Measurements from ENCODE around the gene FOSB. TPM values are rescaled to one million over a fixed set of nuclear protein-coding genes. Genes with fewer than 3 reads are reported as not detected.
A peak's percentile ranks its signal among the peaks of the same experiment; 100 is the strongest.

The FOSB gene
- total RNA-seq, 2 experiments from 2014 or later = 3.7 to 5.9 TPM

DNA sequence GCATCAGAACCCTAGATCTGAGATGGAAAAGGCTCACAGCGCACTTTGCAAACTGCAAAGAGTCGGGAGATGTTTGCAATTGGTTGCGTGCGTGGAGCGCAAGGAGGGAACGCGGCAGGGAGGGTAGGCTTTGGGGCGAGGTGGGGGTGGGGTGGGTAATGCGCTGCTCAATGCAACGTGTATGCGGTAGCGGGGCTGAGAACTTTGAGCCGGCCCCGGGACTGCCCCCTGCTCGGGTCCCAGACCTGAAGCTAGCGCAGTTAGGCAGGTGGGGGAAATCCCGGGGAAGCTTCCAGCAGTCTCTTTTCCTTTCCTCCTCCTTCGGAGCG, 971 bp downstream of the FOSB start:
- Mint-ChIP-seq H3K4me1 (ENCODE audit: low read depth) (peaks cover 33% of the 10 kb centered on the region), H3K4me3 (peak overlapping the region; percentile 87)
- intact Hi-C loops (cut with micrococcal nuclease) = loop anchor here (1.0 kb wide), 2 partner anchors 10 to 24 kb away; no protein-coding TSS in a partner anchor

GRCh38 chr19:45469132-45469944, 1.5 kb downstream of the FOSB start:
- intact Hi-C loops (cut with micrococcal nuclease) = loop anchor here (1.0 kb wide), 2 partner anchors 9 to 25 kb away; no protein-coding TSS in a partner anchor
- Mint-ChIP-seq H3K27ac (peak overlapping the region; percentile 84), H3K4me3 (peak overlapping the region; percentile 87), H3K4me1 (ENCODE audit: low read depth) (peaks cover 33% of the 10 kb centered on the region), H3K27me3 (peaks cover 1% of the 10 kb centered on the region), H3K36me3 (peaks cover 8% of the 10 kb centered on the region), H3K9me3 (no peaks in the 10 kb centered on the region)
- DNase-seq = peak; percentile 96
- POLR2A ChIA-PET = interaction anchor here (0.6 to 4.0 kb wide), 12 partner anchors 9 to 176 kb away, joined by 3 to 44 read pairs (median 6); partner anchors contain the start of genes OPA3 and RTN2
- CTCF ChIA-PET = interaction anchor here (0.7 to 5.0 kb wide), 8 partner anchors 9 to 247 kb away, joined by 3 to 89 read pairs (median 8); no protein-coding TSS in a partner anchor

More for the DNA sequence above, 971 bp downstream of the FOSB start:
- H3K9me3 Mint-ChIP-seq = no peaks in the 10 kb centered on the region
- H3K36me3 Mint-ChIP-seq = peaks cover 8% of the 10 kb centered on the region
- H3K27me3 Mint-ChIP-seq = peaks cover 1% of the 10 kb centered on the region
- H3K27ac Mint-ChIP-seq = peak overlapping the region; percentile 84
- POLR2A ChIA-PET = interaction anchor here (0.6 to 4.0 kb wide), 12 partner anchors 10 to 177 kb away, joined by 3 to 44 read pairs (median 6); partner anchors contain the start of genes OPA3 and RTN2
- CTCF ChIA-PET = interaction anchor here (0.7 to 5.0 kb wide), 8 partner anchors 10 to 248 kb away, joined by 3 to 89 read pairs (median 8); no protein-coding TSS in a partner anchor
- DNase-seq = no peak

- H3K27ac Mint-ChIP-seq = peak overlapping the region; percentile 84
- H3K4me3 Mint-ChIP-seq = peak overlapping the region; percentile 87
- CTCF ChIA-PET = interaction anchor here (0.6 to 5.0 kb wide), 7 partner anchors 8 to 198 kb away, joined by 3 to 89 read pairs (median 21); partner anchors contain the start of gene GIPR
Observed at GRCh38 chr19:45469945-45470761, 2.4 kb downstream of the FOSB start.

DNA sequence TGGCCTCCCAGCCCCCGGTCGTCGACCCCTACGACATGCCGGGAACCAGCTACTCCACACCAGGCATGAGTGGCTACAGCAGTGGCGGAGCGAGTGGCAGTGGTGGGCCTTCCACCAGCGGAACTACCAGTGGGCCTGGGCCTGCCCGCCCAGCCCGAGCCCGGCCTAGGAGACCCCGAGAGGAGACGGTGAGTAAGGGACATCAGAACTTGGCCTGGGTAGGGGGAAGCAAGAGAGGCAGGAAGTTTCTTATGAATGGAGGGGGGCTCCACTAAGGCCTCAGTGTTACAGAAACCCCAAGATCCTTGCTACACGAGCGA, 2.9 kb downstream of the FOSB start:
- no peak overlapping the region for H3K27ac Mint-ChIP-seq
- no peak for DNase-seq
- POLR2A ChIA-PET = no interaction called here

More at GRCh38 chr19:45469945-45470761, 2.4 kb downstream of the FOSB start:
- H3K36me3 Mint-ChIP-seq = peaks cover 8% of the 10 kb centered on the region
- peaks cover 33% of the 10 kb centered on the region for H3K4me1 Mint-ChIP-seq (ENCODE audit: low read depth)
- no peaks in the 10 kb centered on the region for H3K9me3 Mint-ChIP-seq
- peaks cover 1% of the 10 kb centered on the region for H3K27me3 Mint-ChIP-seq
- intact Hi-C loops (cut with micrococcal nuclease) = loop anchor here (1.0 kb wide), 2 partner anchors 8 to 26 kb away; no protein-coding TSS in a partner anchor
- POLR2A ChIA-PET = interaction anchor here (1.0 to 4.0 kb wide), 6 partner anchors 8 to 172 kb away, joined by 3 to 44 read pairs (median 8); no protein-coding TSS in a partner anchor
- DNase-seq = peak; percentile 55

GRCh38 chr19:45471111-45471930, 3.5 kb downstream of the FOSB start:
- POLR2A ChIA-PET = interaction anchor here (2.0 kb wide), 1 partner anchor 32 kb away, joined by 5 read pairs; no protein-coding TSS in a partner anchor
- no peak for DNase-seq
- peaks cover 8% of the 10 kb centered on the region for H3K36me3 Mint-ChIP-seq
- peaks cover 33% of the 10 kb centered on the region for H3K4me1 Mint-ChIP-seq (ENCODE audit: low read depth)
- H3K27me3 Mint-ChIP-seq = no peaks in the 10 kb centered on the region
- no peaks in the 10 kb centered on the region for H3K9me3 Mint-ChIP-seq
- CTCF ChIA-PET = interaction anchor here (0.6 to 3.0 kb wide), 3 partner anchors 14 to 196 kb away, joined by 3 to 22 read pairs (median 5); partner anchors contain the start of gene GIPR
- intact Hi-C loops (cut with micrococcal nuclease) = no loop called here
- no peak overlapping the region for H3K27ac Mint-ChIP-seq
- no peak overlapping the region for H3K4me3 Mint-ChIP-seq

More for the DNA sequence above, 2.9 kb downstream of the FOSB start:
- peaks cover 8% of the 10 kb centered on the region for H3K36me3 Mint-ChIP-seq
- intact Hi-C loops (cut with micrococcal nuclease) = no loop called here
- CTCF ChIA-PET = interaction anchor here (0.6 to 3.0 kb wide), 3 partner anchors 15 to 197 kb away, joined by 3 to 22 read pairs (median 5); partner anchors contain the start of gene GIPR
- H3K4me3 Mint-ChIP-seq = no peak overlapping the region
- H3K4me1 Mint-ChIP-seq (ENCODE audit: low read depth) = peaks cover 33% of the 10 kb centered on the region
- H3K9me3 Mint-ChIP-seq = no peaks in the 10 kb centered on the region
- H3K27me3 Mint-ChIP-seq = peaks cover 1% of the 10 kb centered on the region

- Mint-ChIP-seq H3K4me3 (no peak overlapping the region), H3K27ac (no peak overlapping the region), H3K36me3 (peaks cover 8% of the 10 kb centered on the region), H3K4me1 (ENCODE audit: low read depth) (peaks cover 38% of the 10 kb centered on the region), H3K9me3 (no peaks in the 10 kb centered on the region), H3K27me3 (no peaks in the 10 kb centered on the region)
- CTCF ChIA-PET = interaction anchor here (1.0 to 3.0 kb wide), 2 partner anchors 14 to 32 kb away, joined by 4 to 22 read pairs; no protein-coding TSS in a partner anchor
- intact Hi-C loops (cut with micrococcal nuclease) = no loop called here
- no peak for DNase-seq
- POLR2A ChIA-PET = interaction anchor here (2.0 kb wide), 1 partner anchor 33 kb away, joined by 5 read pairs; no protein-coding TSS in a partner anchor
Observed at GRCh38 chr19:45471931-45472562, 4.3 kb downstream of the FOSB start.

DNA sequence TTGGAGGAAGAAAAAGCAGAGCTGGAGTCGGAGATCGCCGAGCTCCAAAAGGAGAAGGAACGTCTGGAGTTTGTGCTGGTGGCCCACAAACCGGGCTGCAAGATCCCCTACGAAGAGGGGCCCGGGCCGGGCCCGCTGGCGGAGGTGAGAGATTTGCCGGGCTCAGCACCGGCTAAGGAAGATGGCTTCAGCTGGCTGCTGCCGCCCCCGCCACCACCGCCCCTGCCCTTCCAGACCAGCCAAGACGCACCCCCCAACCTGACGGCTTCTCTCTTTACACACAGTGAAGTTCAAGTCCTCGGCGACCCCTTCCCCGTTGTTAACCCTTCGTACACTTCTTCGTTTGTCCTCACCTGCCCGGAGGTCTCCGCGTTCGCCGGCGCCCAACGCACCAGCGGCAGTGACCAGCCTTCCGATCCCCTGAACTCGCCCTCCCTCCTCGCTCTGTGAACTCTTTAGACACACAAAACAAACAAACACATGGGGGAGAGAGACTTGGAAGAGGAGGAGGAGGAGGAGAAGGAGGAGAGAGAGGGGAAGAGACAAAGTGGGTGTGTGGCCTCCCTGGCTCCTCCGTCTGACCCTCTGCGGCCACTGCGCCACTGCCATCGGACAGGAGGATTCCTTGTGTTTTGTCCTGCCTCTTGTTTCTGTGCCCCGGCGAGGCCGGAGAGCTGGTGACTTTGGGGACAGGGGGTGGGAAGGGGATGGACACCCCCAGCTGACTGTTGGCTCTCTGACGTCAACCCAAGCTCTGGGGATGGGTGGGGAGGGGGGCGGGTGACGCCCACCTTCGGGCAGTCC, 5.0 kb downstream of the FOSB start:
- Mint-ChIP-seq H3K4me1 (ENCODE audit: low read depth) (peaks cover 39% of the 10 kb centered on the region), H3K27me3 (no peaks in the 10 kb centered on the region), H3K36me3 (peaks cover 8% of the 10 kb centered on the region), H3K4me3 (no peak overlapping the region), H3K27ac (no peak overlapping the region), H3K9me3 (no peaks in the 10 kb centered on the region)
- no peak for DNase-seq
- POLR2A ChIA-PET = interaction anchor here (2.0 kb wide), 1 partner anchor 33 kb away, joined by 5 read pairs; no protein-coding TSS in a partner anchor
- intact Hi-C loops (cut with micrococcal nuclease) = no loop called here
- CTCF ChIA-PET = interaction anchor here (1.0 to 3.0 kb wide), 2 partner anchors 13 to 33 kb away, joined by 4 to 22 read pairs; no protein-coding TSS in a partner anchor

DNA sequence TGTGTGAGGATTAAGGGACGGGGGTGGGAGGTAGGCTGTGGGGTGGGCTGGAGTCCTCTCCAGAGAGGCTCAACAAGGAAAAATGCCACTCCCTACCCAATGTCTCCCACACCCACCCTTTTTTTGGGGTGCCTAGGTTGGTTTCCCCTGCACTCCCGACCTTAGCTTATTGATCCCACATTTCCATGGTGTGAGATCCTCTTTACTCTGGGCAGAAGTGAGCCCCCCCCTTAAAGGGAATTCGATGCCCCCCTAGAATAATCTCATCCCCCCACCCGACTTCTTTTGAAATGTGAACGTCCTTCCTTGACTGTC, 5.5 kb downstream of the FOSB start:
- POLR2A ChIA-PET = no interaction called here
- H3K4me1 Mint-ChIP-seq (ENCODE audit: low read depth) = peaks cover 42% of the 10 kb centered on the region
- no peak overlapping the region for H3K4me3 Mint-ChIP-seq
- no peaks in the 10 kb centered on the region for H3K27me3 Mint-ChIP-seq
- no peak for DNase-seq
- H3K27ac Mint-ChIP-seq = no peak overlapping the region
- intact Hi-C loops (cut with micrococcal nuclease) = no loop called here
- CTCF ChIA-PET = interaction anchor here (3.0 kb wide), 1 partner anchor 33 kb away, joined by 22 read pairs; no protein-coding TSS in a partner anchor
- H3K36me3 Mint-ChIP-seq = peaks cover 8% of the 10 kb centered on the region
- no peaks in the 10 kb centered on the region for H3K9me3 Mint-ChIP-seq

DNA sequence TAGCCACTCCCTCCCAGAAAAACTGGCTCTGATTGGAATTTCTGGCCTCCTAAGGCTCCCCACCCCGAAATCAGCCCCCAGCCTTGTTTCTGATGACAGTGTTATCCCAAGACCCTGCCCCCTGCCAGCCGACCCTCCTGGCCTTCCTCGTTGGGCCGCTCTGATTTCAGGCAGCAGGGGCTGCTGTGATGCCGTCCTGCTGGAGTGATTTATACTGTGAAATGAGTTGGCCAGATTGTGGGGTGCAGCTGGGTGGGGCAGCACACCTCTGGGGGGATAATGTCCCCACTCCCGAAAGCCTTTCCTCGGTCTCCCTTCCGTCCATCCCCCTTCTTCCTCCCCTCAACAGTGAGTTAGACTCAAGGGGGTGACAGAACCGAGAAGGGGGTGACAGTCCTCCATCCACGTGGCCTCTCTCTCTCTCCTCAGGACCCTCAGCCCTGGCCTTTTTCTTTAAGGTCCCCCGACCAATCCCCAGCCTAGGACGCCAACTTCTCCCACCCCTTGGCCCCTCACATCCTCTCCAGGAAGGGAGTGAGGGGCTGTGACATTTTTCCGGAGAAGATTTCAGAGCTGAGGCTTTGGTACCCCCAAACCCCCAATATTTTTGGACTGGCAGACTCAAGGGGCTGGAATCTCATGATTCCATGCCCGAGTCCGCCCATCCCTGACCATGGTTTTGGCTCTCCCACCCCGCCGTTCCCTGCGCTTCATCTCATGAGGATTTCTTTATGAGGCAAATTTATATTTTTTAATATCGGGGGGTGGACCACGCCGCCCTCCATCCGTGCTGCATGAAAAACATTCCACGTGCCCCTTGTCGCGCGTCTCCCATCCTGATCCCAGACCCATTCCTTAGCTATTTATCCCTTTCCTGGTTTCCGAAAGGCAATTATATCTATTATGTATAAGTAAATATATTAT, 6.1 kb downstream of the FOSB start:
- no peak overlapping the region for H3K4me3 Mint-ChIP-seq
- H3K27me3 Mint-ChIP-seq = no peaks in the 10 kb centered on the region
- intact Hi-C loops (cut with micrococcal nuclease) = no loop called here
- H3K9me3 Mint-ChIP-seq = no peaks in the 10 kb centered on the region
- peaks cover 47% of the 10 kb centered on the region for H3K4me1 Mint-ChIP-seq (ENCODE audit: low read depth)
- peaks cover 10% of the 10 kb centered on the region for H3K36me3 Mint-ChIP-seq
- no peak for DNase-seq
- no peak overlapping the region for H3K27ac Mint-ChIP-seq
- CTCF ChIA-PET = interaction anchor here (3.0 to 8.8 kb wide), 2 partner anchors 34 to 35 kb away, joined by 22 to 420 read pairs; no protein-coding TSS in a partner anchor
- POLR2A ChIA-PET = no interaction called here

Measured in activated CD4-positive, alpha-beta memory T cell treated with anti-CD3 and anti-CD28 coated beads for 36 hours (primary cell).